Measurements from ENCODE around the gene PPP1R37. TPM values are rescaled to one million over a fixed set of nuclear protein-coding genes. Genes with fewer than 3 reads are reported as not detected.

The PPP1R37 gene
- total RNA-seq, 1 experiment from 2014 or later, result 38.4 TPM

- H3K9me3 ChIP-seq (replicated peaks), result no peaks in the 10 kb centered on the region
- H3K4me3 ChIP-seq, result no peak overlapping the region
- no peaks in the 10 kb centered on the region; the same call in 1 of the 2 replicates for H3K4me1 ChIP-seq (replicated peaks)
- H3K27me3 ChIP-seq (replicated peaks), result no peaks in the 10 kb centered on the region
- no peak overlapping the region for H3K27ac ChIP-seq
- DNase-seq (ENCODE audit: low read depth in 1 of 2, low spot score in 2 of 2), result no peak
- H3K36me3 ChIP-seq, result peaks cover 87% of the 10 kb centered on the region
These were observed 31.0 kb upstream of the PPP1R37 start for GRCh38 chr19:45061965-45062364.

DNA sequence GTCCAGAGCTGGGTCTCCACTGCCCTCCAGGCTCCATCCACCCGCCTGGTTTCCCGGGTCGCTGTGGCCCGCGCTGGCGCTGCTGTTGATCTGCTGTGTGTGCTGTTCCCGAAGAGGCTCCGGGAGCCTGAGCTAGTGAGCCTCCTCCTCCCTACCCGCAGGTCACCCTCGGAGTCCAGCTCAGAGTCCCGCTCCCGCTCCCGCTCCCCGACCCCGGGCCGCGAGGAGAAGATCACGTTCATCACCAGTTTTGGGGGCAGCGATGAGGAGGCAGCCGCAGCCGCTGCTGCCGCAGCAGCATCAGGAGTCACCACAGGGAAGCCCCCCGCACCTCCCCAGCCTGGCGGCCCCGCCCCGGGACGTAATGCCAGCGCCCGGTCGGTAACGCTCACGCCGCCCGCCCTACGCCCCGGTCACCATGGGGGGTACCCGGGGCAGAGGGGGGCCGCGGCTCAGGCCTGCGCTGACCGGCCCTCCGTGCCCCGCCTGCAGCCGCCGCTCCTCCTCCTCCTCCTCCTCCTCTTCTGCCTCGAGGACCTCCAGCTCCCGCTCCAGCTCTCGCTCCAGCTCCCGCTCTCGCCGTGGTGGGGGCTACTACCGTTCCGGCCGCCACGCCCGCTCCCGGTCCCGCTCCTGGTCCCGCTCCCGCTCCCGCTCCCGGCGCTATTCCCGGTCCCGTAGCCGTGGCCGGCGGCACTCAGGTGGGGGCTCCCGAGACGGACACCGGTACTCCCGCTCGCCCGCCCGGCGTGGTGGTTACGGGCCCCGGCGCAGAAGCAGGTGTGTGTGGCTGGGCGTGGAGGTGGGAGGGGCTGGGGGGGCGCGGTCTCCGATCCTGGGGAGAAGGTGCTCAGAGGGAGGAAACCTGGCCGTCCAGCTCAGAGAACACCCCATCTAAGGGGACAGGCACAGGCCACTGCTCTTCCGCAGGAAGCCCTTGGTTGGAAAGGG, 28.9 kb upstream of the PPP1R37 start:
- Histone ChIP-seq H3K36me3 (peaks cover 81% of the 10 kb centered on the region), H3K4me3 (no peak overlapping the region), H3K4me1 (replicated peaks) (no peaks in the 10 kb centered on the region; the same call in 1 of the 2 replicates), H3K9me3 (replicated peaks) (no peaks in the 10 kb centered on the region), H3K27me3 (replicated peaks) (no peaks in the 10 kb centered on the region), H3K27ac (no peak overlapping the region)
- no peak for DNase-seq (ENCODE audit: low read depth in 1 of 2, low spot score in 2 of 2)

DNA sequence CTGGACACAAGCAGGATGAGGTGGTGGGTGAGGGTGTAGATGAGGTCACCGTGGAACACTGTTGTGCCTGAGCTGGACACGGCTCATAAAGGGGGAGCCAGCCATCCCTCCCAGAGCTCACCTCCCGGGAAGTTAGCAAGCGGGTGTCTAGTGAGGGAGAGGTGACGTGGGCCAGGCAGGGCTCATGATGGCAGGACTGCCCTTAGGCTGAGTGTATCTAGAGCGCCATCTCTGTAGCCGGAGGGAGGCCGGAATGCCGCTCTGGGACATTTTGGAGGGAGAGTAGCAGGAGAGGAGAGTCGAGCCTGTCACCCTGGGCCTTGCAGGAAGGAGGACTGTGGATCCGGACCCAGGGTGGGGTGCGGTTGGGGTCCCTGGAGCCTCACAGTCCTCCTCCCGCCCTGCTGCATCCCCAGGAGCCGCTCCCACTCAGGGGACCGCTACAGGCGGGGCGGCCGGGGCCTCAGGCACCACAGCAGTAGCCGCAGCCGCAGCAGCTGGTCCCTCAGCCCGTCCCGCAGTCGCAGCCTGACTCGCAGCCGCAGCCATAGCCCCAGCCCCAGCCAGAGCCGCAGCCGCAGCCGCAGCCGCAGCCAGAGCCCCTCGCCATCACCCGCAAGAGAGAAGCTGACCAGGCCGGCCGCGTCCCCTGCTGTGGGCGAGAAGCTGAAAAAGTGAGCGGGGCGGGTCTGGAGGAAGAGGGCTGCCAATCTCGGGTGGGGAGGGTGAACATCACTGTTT, 25.9 kb upstream of the PPP1R37 start:
- H3K9me3 ChIP-seq (replicated peaks), result no peaks in the 10 kb centered on the region
- H3K27ac ChIP-seq, result no peak overlapping the region
- H3K4me3 ChIP-seq, result no peak overlapping the region
- H3K36me3 ChIP-seq, result peaks cover 71% of the 10 kb centered on the region
- no peak for DNase-seq (ENCODE audit: low read depth in 1 of 2, low spot score in 2 of 2)
- no peaks in the 10 kb centered on the region for H3K27me3 ChIP-seq (replicated peaks)
- H3K4me1 ChIP-seq (replicated peaks), result no peaks in the 10 kb centered on the region

DNA sequence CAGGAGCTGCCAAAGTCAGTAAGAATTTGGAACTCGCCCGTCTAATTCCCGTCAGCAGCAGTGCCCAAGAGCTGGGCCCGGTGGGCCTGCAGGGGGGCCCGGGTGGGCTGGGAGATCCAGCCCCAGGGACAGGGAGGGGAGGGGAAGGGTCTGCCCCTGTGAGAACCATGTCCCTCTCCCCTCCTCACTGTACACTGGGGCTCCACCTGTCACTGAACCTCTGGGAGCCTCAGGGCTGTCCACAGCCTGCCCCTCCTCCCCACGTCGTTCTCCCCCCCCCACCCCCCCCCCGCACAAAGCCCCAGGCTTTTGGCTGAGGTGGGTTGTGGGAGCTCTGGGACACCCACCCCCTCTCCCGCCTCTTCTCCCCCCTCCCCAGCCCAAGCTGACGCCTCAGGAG, 24.9 kb upstream of the PPP1R37 start:
- no peak overlapping the region for H3K27ac ChIP-seq
- H3K27me3 ChIP-seq (replicated peaks), result no peaks in the 10 kb centered on the region
- H3K4me3 ChIP-seq, result no peak overlapping the region
- DNase-seq (ENCODE audit: low read depth in 1 of 2, low spot score in 2 of 2), result no peak
- H3K9me3 ChIP-seq (replicated peaks), result no peaks in the 10 kb centered on the region
- H3K4me1 ChIP-seq (replicated peaks), result no peaks in the 10 kb centered on the region
- H3K36me3 ChIP-seq, result peaks cover 63% of the 10 kb centered on the region

DNA sequence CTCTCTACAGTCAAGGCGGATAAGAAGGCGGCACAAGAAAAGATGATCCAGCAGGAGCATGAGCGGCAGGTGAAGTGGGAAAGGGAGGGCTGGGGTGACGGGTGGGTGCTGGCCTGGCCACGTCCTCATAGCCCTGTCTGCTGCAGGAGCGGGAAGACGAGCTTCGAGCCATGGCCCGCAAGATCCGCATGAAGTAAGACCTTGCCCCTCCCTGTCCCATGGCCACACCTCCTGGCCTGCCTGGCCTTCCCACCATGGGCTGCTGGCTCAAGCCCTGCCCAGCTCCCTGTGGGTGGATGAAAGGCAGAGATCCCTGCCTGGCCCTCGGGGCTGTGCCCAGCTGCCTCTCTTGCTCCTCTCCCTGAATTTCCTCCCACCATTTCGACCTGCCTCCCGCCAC, 23.9 kb upstream of the PPP1R37 start:
- Histone ChIP-seq H3K9me3 (replicated peaks) (no peaks in the 10 kb centered on the region), H3K4me1 (replicated peaks) (no peaks in the 10 kb centered on the region), H3K27me3 (replicated peaks) (no peaks in the 10 kb centered on the region), H3K36me3 (peaks cover 56% of the 10 kb centered on the region), H3K4me3 (no peak overlapping the region), H3K27ac (no peak overlapping the region)
- DNase-seq (ENCODE audit: low read depth in 1 of 2, low spot score in 2 of 2), result no peak

GRCh38 chr19:45070214-45070613, 22.8 kb upstream of the PPP1R37 start:
- Histone ChIP-seq H3K4me3 (no peak overlapping the region), H3K9me3 (replicated peaks) (no peaks in the 10 kb centered on the region), H3K27ac (no peak overlapping the region), H3K4me1 (replicated peaks) (no peaks in the 10 kb centered on the region), H3K27me3 (replicated peaks) (no peaks in the 10 kb centered on the region), H3K36me3 (peaks cover 45% of the 10 kb centered on the region)
- DNase-seq (ENCODE audit: low read depth in 1 of 2, low spot score in 2 of 2), result no peak

- peaks cover 41% of the 10 kb centered on the region for H3K36me3 ChIP-seq
- no peaks in the 10 kb centered on the region for H3K27me3 ChIP-seq (replicated peaks)
- no peak for DNase-seq (ENCODE audit: low read depth in 1 of 2, low spot score in 2 of 2)
These were observed 22.0 kb upstream of the PPP1R37 start for GRCh38 chr19:45070861-45071544.

GRCh38 chr19:45071545-45071938, 21.4 kb upstream of the PPP1R37 start:
- Histone ChIP-seq H3K9me3 (replicated peaks) (no peaks in the 10 kb centered on the region), H3K27me3 (replicated peaks) (no peaks in the 10 kb centered on the region), H3K4me1 (replicated peaks) (peaks cover 4% of the 10 kb centered on the region; the same call in 1 of the 2 replicates), H3K27ac (no peak overlapping the region), H3K4me3 (no peak overlapping the region), H3K36me3 (peaks cover 39% of the 10 kb centered on the region)
- no peak for DNase-seq (ENCODE audit: low read depth in 1 of 2, low spot score in 2 of 2)

More at GRCh38 chr19:45070861-45071544, 22.0 kb upstream of the PPP1R37 start:
- H3K4me3 ChIP-seq, result no peak overlapping the region
- H3K4me1 ChIP-seq (replicated peaks), result no peaks in the 10 kb centered on the region; the same call in 1 of the 2 replicates
- no peak overlapping the region for H3K27ac ChIP-seq
- H3K9me3 ChIP-seq (replicated peaks), result no peaks in the 10 kb centered on the region

- H3K36me3 ChIP-seq, result peaks cover 33% of the 10 kb centered on the region
- no peak for DNase-seq (ENCODE audit: low read depth in 1 of 2, low spot score in 2 of 2)
- no peak overlapping the region for H3K27ac ChIP-seq
- H3K27me3 ChIP-seq (replicated peaks), result no peaks in the 10 kb centered on the region
- H3K4me1 ChIP-seq (replicated peaks), result peaks cover 4% of the 10 kb centered on the region; the same call in 1 of the 2 replicates
- H3K9me3 ChIP-seq (replicated peaks), result no peaks in the 10 kb centered on the region; the same call in 1 of the 2 replicates
- no peak overlapping the region for H3K4me3 ChIP-seq
These were observed 20.8 kb upstream of the PPP1R37 start for GRCh38 chr19:45071969-45072790.

- no peaks in the 10 kb centered on the region; the same call in 1 of the 2 replicates for H3K9me3 ChIP-seq (replicated peaks)
- DNase-seq (ENCODE audit: low read depth in 1 of 2, low spot score in 2 of 2), result no peak
- peaks cover 9% of the 10 kb centered on the region for H3K4me1 ChIP-seq (replicated peaks)
- no peaks in the 10 kb centered on the region for H3K27me3 ChIP-seq (replicated peaks)
- H3K36me3 ChIP-seq, result peaks cover 16% of the 10 kb centered on the region
- H3K27ac ChIP-seq, result no peak overlapping the region
- H3K4me3 ChIP-seq, result no peak overlapping the region
These were observed 18.2 kb upstream of the PPP1R37 start for GRCh38 chr19:45074744-45075300.

DNA sequence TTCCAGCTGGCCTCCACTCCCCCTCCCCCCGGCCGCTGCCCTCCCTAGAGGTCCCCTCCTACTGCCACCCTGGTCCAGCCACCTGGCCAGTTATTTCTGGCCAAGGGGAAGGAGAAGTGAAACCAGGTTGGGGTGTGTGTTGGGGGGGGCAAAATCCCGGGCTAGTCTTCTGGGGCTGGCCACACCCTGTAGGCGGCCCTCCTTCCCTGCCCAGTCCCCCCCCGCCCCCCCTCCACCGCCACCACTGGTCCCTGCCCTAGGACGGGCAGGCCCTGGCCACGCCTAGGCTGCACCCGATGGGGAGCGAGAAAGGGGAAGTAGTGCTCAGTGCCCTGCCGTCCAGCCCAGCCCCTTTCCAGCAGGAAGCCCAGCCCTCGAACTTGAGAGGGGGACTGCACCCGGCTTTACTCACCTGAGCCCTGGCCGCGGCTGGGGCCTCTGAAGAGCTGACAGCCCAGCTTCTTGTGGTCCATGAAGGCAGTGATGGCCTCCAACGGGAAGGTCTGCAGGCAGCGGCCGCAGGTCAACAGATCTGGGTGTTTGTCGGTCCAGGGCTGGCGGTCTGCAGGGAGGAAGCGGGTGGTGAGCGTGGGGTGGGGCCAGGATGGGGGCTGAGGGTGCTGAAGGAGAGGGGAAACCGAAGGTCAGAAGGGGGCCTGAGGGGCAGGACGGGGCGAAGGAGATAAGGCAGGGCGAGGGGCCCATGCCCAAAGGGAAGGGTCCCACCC, 17.5 kb upstream of the PPP1R37 start:
- DNase-seq (ENCODE audit: low read depth in 1 of 2, low spot score in 2 of 2), result no peak
- H3K9me3 ChIP-seq (replicated peaks), result no peaks in the 10 kb centered on the region; the same call in 1 of the 2 replicates
- H3K4me3 ChIP-seq, result no peak overlapping the region
- H3K4me1 ChIP-seq (replicated peaks), result peaks cover 15% of the 10 kb centered on the region
- H3K27me3 ChIP-seq (replicated peaks), result no peaks in the 10 kb centered on the region
- peaks cover 9% of the 10 kb centered on the region for H3K36me3 ChIP-seq
- H3K27ac ChIP-seq, result no peak overlapping the region

Data from SJSA1 (cell line).